K562 (cell line): ENCODE results near the gene ZSWIM9. TPM values are rescaled to one million over a fixed set of nuclear protein-coding genes. Genes with fewer than 3 reads are reported as not detected.
A peak's percentile ranks its signal among the peaks of the same experiment; 100 is the strongest.

Source experiments
- CTCF ChIP-seq, 3 experiments: IDR thresholded peaks in 2 of 3; conservative IDR thresholded peaks in 1 of 3; 2 replicates each; pipeline ENCODE4 v1.5.1; 2011 to 2012; ENCODE audit warnings: low read length in 3 of 3, mild to moderate bottlenecking in 3 of 3, control low read depth in 2 of 3, improper control_type of control experiment in 1 of 3, inconsistent platforms in 1 of 3, low read depth in 1 of 3, mixed read lengths in 1 of 3, moderate library complexity in 1 of 3; ENCODE audit not compliant: insufficient read depth in 2 of 3
- E2F6 ChIP-seq, 2 experiments: IDR thresholded peaks; 2 replicates each; pipeline ENCODE4 v1.6.1; 2011; ENCODE audit warnings: borderline replicate concordance in 1 of 2, control low read depth in 1 of 2, low read depth in 1 of 2, low read length in 1 of 2, mild to moderate bottlenecking in 1 of 2, mixed read lengths in 1 of 2, moderate library complexity in 1 of 2; ENCODE audit not compliant: insufficient read depth in 1 of 2, insufficient read length in 1 of 2, poor library complexity in 1 of 2, severe bottlenecking in 1 of 2; ENCODE audit errors: extremely low read depth in 1 of 2
- E2F8 ChIP-seq: fragments of 450-650 bp; IDR thresholded peaks from 2 replicates; pipeline ENCODE4 v1.7.1; 2018; ENCODE audit warnings: mild to moderate bottlenecking, low read depth; ENCODE audit not compliant: partially characterized antibody
- FOXK2 ChIP-seq, 2 experiments: fragments of 450-650 bp; IDR thresholded peaks in 1 of 2; conservative IDR thresholded peaks in 1 of 2; 2 replicates each; pipeline ENCODE4 v1.6.1; 2016; ENCODE audit warnings: low read depth in 2 of 2, mild to moderate bottlenecking in 1 of 2
- HNRNPK ChIP-seq: fragments of 200-400 bp; formaldehyde crosslinking; IDR thresholded peaks from one replicate; pipeline ENCODE4 v1.6.1; 2018; ENCODE audit warnings: mild to moderate bottlenecking, low read depth, low read length; ENCODE audit not compliant: poor library complexity, severe bottlenecking
- HNRNPLL ChIP-seq: fragments of 200-400 bp; formaldehyde crosslinking; IDR thresholded peaks from 2 replicates; pipeline ENCODE4 v1.6.1; 2017; ENCODE audit warnings: low read length, low read depth, mild to moderate bottlenecking; ENCODE audit not compliant: poor library complexity, severe bottlenecking
- SIN3B ChIP-seq: fragments of 450-650 bp; IDR thresholded peaks from 2 replicates; pipeline ENCODE4 v1.6.1; 2017; ENCODE audit warnings: low read depth, mild to moderate bottlenecking, moderate library complexity
- SIRT6 ChIP-seq: IDR thresholded peaks from one replicate; pipeline ENCODE4 v1.6.1; 2012; ENCODE audit warnings: low read depth, mild to moderate bottlenecking, control low read depth, inconsistent platforms, low read length, moderate library complexity
- SMC3 ChIP-seq: conservative IDR thresholded peaks from 2 replicates; pipeline ENCODE4 v1.6.1; 2011; ENCODE audit warnings: low read depth, low read length, improper control_type of control experiment; ENCODE audit not compliant: insufficient read depth
- SRSF1 ChIP-seq: fragments of 200-400 bp; formaldehyde crosslinking; IDR thresholded peaks from 2 replicates; pipeline ENCODE4 v1.6.1; 2017; ENCODE audit warnings: mild to moderate bottlenecking, low read depth, low read length, moderate library complexity
- SRSF9 ChIP-seq: fragments of 200-400 bp; formaldehyde crosslinking; IDR thresholded peaks from 2 replicates; pipeline ENCODE4 v1.6.1; 2017; ENCODE audit warnings: low read depth, low read length, borderline replicate concordance
- YBX1 ChIP-seq: fragments of 450-650 bp; IDR thresholded peaks from 2 replicates; pipeline ENCODE4 v1.7.1; 2016; ENCODE audit warnings: mild to moderate bottlenecking
- ZBTB11 ChIP-seq, 3 experiments: fragments of 200-800 bp in 1 of 3; fragments of 250-450 bp in 1 of 3; fragments of 450-650 bp in 1 of 3; sonication (Bioruptor Pico) in 1 of 3; sonication (Bioruptor generic) in 1 of 3; formaldehyde crosslinking in 1 of 3; IDR thresholded peaks; 2 replicates each; pipeline versions ENCODE4 v1.6.1 to v1.8.0; 2016 to 2022; ENCODE audit warnings: mild to moderate bottlenecking in 2 of 3, missing genetic modification characterization in 2 of 3, missing compliant biosample characterization in 1 of 3, moderate library complexity in 1 of 3
- ZBTB33 ChIP-seq: sonication (generic); formaldehyde crosslinking; IDR thresholded peaks from 2 replicates; pipeline ENCODE4 v1.8.1; 2023; ENCODE audit warnings: mild to moderate bottlenecking, missing genetic modification reagents
- polyA plus RNA-seq, 8 experiments: library from polyadenylated mRNA; depleted of rRNA in 4 of 8; stranded (reverse) in 5 of 8; unstranded in 3 of 8; fragments of >200 nt; fragmentation: Nextera tagmentation in 2 of 8; fragmentation: Illumina TruSeq in 1 of 8; extraction: Ambion mirVana in 2 of 8; extraction: Trizol in 1 of 8; gene quantifications; 2 replicates each; pipeline versions ENCODE4 v1.2.1 to v1.2.3, GENCODE V29; 2011 to 2014; ENCODE audit warnings: inconsistent platforms in 1 of 8, missing spikeins in 1 of 8
- total RNA-seq, 7 experiments: library from RNA; depleted of rRNA in 6 of 7; stranded (reverse); fragments of >200 nt in 6 of 7; fragmentation: Illumina TruSeq in 2 of 7; extraction: Trizol in 2 of 7; gene quantifications; 2 replicates each; pipeline versions ENCODE4 v1.2.1 to v1.2.3, GENCODE V29; 2011 to 2021; ENCODE audit warnings: low replicate concordance in 1 of 7

The ZSWIM9 gene
- total and polyA plus RNA-seq, 9 of the 15 experiments (the other 6 are each of a cell fraction or from before 2014, with no cell fraction given) = 0.04 to 1.4 (median 0.34) TPM; not detected in 1

GRCh38 chr19:48216933-48217332 is 46.5 kb downstream of the ZSWIM9 start (continued):
- TF ChIP-seq HNRNPLL (no peak), ZBTB11 (CRISPR knock-in tag; IDR thresholded peaks at IDR 0.05) (no peak), E2F6 (IDR thresholded peaks at IDR 0.05; ENCODE audit: borderline replicate concordance in 1 of 2, extremely low read depth in 1 of 2, insufficient read depth in 1 of 2, insufficient read length in 1 of 2, low read depth in 1 of 2, low read length in 1 of 2, poor library complexity in 1 of 2, severe bottlenecking in 1 of 2) (peak in 1 of 2 experiments; percentile 27), SMC3 (0 out of 2 replicates have a peak, but pooled peaks have one; percentile 18), SIN3B (no peak), E2F8 (no peak), SRSF1 (no peak), SRSF9 (no peak), SIRT6 (no peak), ZBTB33 (peak; percentile 98), CTCF (IDR thresholded peaks at IDR 0.05 in 2 of 3, conservative IDR thresholded peaks at IDR 0.05 in 1 of 3; ENCODE audit: insufficient read depth in 2 of 3, low read depth in 1 of 3, low read length in 3 of 3) (peak; percentile 51 to 59 (median 54)), HNRNPK (no peak), YBX1 (no peak), FOXK2 (conservative IDR thresholded peaks at IDR 0.05 in 1 of 2, IDR thresholded peaks at IDR 0.05 in 1 of 2; ENCODE audit: low read depth in 2 of 2) (0 out of 4 replicates have a peak, but pooled peaks of 1 of the 2 experiments have one; percentile 33)
